Ovary (tissue), 9 donors: ENCODE results near the gene COL21A1. TPM values are rescaled to one million over a fixed set of nuclear protein-coding genes. Genes with fewer than 3 reads are reported as not detected.
A peak's percentile ranks its signal among the peaks of the same experiment; 100 is the strongest.

ENCODE experiments used
- DNase-seq, 5 donors: peaks; one replicate each; pipeline ENCODE4 v3.0.0-alpha.2; 2019 to 2020
- H3K27ac ChIP-seq, 2 donors: fragments of 200-600 bp; one replicate each; pipeline versions ENCODE4 v1.5.1 to v1.8.0; 2019 to 2022
- H3K27me3 ChIP-seq: fragments of 200-600 bp; one replicate; pipeline ENCODE4 v1.8.0; 2022
- H3K36me3 ChIP-seq: fragments of 200-600 bp; sonication (generic); one replicate; pipeline ENCODE4 v1.5.1; 2019
- H3K4me1 ChIP-seq: one replicate; pipeline ENCODE4 v1.8.1; 2013; ENCODE audit warnings: mild to moderate bottlenecking, moderate library complexity; ENCODE audit not compliant: insufficient read depth
- H3K4me3 ChIP-seq: fragments of 200-600 bp; sonication (generic); one replicate; pipeline ENCODE4 v1.5.1; 2017
- H3K9me3 ChIP-seq, 2 donors: fragments of 200-600 bp in 1 of 2; sonication (generic) in 1 of 2; one replicate each; pipeline versions ENCODE4 v1.5.1 to v1.8.1; 2013 to 2019; ENCODE audit warnings: mild to moderate bottlenecking in 1 of 2, moderate library complexity in 1 of 2
- EP300 ChIP-seq: sonication (generic); formaldehyde crosslinking; IDR thresholded peaks from one replicate; pipeline ENCODE4 v1.6.1; 2017; ENCODE audit warnings: antibody characterized with exemption
- POLR2A ChIP-seq: fragments of 450-650 bp; IDR thresholded peaks from one replicate; pipeline ENCODE4 v1.6.1; 2017; ENCODE audit warnings: antibody characterized with exemption, mild to moderate bottlenecking, moderate library complexity
- WGBS, 3 donors: extraction: QIAGEN DNeasy Blood & Tissue Kit in 1 of 3; methylation state at CpG; one replicate each; pipeline versions ENCODE4 v1.1.5 to v1.1.7; 2013 to 2017; 5-methylcytosine and 5-hydroxymethylcytosine counted together
- intact Hi-C, 4 donors: fragments of 100-400 bp; cut with DNase I; formaldehyde crosslinking; loops; one replicate each; pipeline versions ENCODE4 v1.11.0 to v1.15.1; 2022 to 2023
- polyA plus RNA-seq, 2 donors: library from polyadenylated mRNA; stranded (reverse); fragments of 200-250 nt in 1 of 2; fragments of 350-450 nt in 1 of 2; fragmentation: Illumina TruSeq in 1 of 2; extraction: RNeasy Lipid Tissue Mini Kit (QIAGEN cat#74804) in 1 of 2; gene quantifications; one replicate each; pipeline ENCODE4 v1.2.3, GENCODE V29; 2013 to 2014
- total RNA-seq, 7 donors: library from RNA; depleted of rRNA in 2 of 7; stranded (reverse); fragments of >200 nt in 2 of 7; fragmentation: NEBNext Ultra II Directional in 3 of 7; extraction: Animal tissue kit (Norgen Biotek cat#: 25700) in 3 of 7; gene quantifications; one replicate each; pipeline versions ENCODE4 v1.1.0 to v1.2.4, GENCODE V29; 2016 to 2023
- TF ChIP-seq, protein P1 (sequence below), 3 donors: fragments of 450-650 bp in 2 of 3; fragments of 200-600 bp in 1 of 3; IDR thresholded peaks; one replicate each; pipeline versions ENCODE4 v1.5.1 to v1.8.0; 2016 to 2022; ENCODE audit warnings: antibody characterized with exemption in 3 of 3, mild to moderate bottlenecking in 1 of 3
- donor health status: DM: no; HTN: no; CAD: no; lungs with moderate emphysema.
- donor health status: DM: no; HTN: no; CAD: no.
- donor health status: Bipolar disorder and iron deficiency.
- donor health status: DM: yes; HTN: yes; CAD: no.
- donor health status: DM: no; HTN: no; CAD: no.
- donor health status: DM: yes; HTN: yes; CAD: no.

Gene COL21A1
- total and polyA plus RNA-seq, 9 donors, result 2.5 to 15.7 (median 4.0) TPM

DNA sequence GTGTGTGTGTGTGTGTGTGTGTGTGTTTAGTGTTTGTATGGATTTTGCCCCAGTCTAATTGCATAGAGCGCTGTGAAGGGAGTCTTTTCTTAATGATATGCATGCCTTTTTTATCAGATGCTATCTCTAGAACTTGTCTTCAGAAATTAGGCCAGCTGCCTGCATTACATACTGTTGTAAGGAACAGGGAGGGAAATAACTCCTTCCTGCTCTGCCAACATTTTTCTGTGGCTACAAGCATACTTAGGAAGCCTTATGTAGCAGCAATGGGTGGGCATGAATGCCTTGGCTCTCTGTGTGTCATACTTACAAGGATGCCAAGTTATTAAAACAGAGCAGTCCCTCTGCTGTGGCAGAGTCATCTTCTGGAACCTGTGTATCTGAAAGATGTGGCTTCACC lies 8.0 kb upstream of the COL21A1 start:
- Histone ChIP-seq H3K4me1 (no peaks in the 10 kb centered on the region), H3K36me3 (no peaks in the 10 kb centered on the region), H3K27ac (no peak overlapping the region), H3K27me3 (no peaks in the 10 kb centered on the region), H3K9me3 (no peaks in the 10 kb centered on the region), H3K4me3 (no peak overlapping the region)
- intact Hi-C loops, result no loop called here
- DNase-seq, result no peak
- 82 to 93% (median 87%) methylated on average over 1 of the region's 1 CpG for WGBS, 3 donors
- TF ChIP-seq POLR2A (no peak), EP300 (no peak)
- TF ChIP-seq, protein P1, sequence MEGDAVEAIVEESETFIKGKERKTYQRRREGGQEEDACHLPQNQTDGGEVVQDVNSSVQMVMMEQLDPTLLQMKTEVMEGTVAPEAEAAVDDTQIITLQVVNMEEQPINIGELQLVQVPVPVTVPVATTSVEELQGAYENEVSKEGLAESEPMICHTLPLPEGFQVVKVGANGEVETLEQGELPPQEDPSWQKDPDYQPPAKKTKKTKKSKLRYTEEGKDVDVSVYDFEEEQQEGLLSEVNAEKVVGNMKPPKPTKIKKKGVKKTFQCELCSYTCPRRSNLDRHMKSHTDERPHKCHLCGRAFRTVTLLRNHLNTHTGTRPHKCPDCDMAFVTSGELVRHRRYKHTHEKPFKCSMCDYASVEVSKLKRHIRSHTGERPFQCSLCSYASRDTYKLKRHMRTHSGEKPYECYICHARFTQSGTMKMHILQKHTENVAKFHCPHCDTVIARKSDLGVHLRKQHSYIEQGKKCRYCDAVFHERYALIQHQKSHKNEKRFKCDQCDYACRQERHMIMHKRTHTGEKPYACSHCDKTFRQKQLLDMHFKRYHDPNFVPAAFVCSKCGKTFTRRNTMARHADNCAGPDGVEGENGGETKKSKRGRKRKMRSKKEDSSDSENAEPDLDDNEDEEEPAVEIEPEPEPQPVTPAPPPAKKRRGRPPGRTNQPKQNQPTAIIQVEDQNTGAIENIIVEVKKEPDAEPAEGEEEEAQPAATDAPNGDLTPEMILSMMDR (IDR thresholded peaks at IDR 0.05), result no peak

DNA sequence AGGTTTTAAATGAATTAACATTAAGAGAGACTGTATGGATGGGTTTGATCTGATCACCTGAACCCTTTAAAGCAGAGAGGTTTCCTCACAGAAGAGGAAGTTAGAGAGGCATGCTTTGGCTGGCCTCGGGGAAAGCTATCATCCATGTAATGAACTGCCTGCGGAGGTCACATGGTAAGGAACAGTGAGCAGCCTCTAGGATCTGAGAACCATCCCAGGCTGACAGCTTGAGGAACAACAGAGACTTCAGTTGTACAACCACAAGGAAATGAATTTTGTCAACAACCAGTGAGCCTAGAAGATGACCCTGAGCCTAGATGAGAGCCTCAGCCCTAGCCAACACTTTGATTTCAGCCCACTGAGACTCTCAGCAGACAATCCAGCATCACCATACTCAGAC lies 2.9 kb upstream of the COL21A1 start:
- Histone ChIP-seq H3K9me3 (no peaks in the 10 kb centered on the region), H3K4me3 (no peak overlapping the region), H3K4me1 (no peaks in the 10 kb centered on the region), H3K27me3 (no peaks in the 10 kb centered on the region), H3K27ac (no peak overlapping the region), H3K36me3 (no peaks in the 10 kb centered on the region)
- TF ChIP-seq EP300 (no peak), POLR2A (no peak)
- TF ChIP-seq, protein P1 (IDR thresholded peaks at IDR 0.05), result no peak
- WGBS, 3 donors, result 47 to 58% (median 48%) methylated on average over 2 of the region's 2 CpGs
- DNase-seq, result no peak
- intact Hi-C loops, result no loop called here

DNA sequence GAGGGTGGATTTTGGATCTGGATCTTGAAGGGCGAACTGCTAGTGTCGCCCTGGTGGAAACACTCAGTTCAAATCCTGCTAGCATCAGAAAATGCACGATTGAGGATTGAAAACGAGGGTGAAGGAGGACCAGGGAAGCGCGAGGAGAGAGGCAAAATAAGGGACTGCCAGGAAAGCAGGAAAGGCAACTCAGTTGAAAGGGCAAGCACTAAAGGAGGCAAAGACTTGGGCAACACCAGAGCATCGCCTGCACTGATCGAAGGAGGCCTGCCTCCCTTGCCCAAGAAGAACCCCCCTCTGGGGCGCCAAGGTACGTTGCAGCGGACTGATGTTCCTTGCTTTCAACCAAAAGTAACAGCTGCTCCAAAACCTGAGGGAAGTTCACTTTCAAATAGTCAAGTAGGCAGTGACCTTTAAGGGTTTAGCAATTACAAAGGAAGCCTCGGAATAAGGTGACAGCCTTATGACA lies 308 bp upstream of the COL21A1 start:
- H3K4me3 ChIP-seq, result peak overlapping the region; percentile 54
- 20 to 31% (median 28%) methylated on average over 12 of the region's 12 CpGs for WGBS, 3 donors
- H3K27ac ChIP-seq, result no peak overlapping the region
- intact Hi-C loops, result no loop called here
- no peaks in the 10 kb centered on the region for H3K9me3 ChIP-seq
- peak in 1 of 5 donors; percentile 9 for DNase-seq
- no peak for TF ChIP-seq POLR2A
- TF ChIP-seq, protein P1 (IDR thresholded peaks at IDR 0.05), result peak in 1 of 3 donors; percentile 19
- H3K27me3 ChIP-seq, result no peaks in the 10 kb centered on the region
- H3K4me1 ChIP-seq, result no peaks in the 10 kb centered on the region
- H3K36me3 ChIP-seq, result no peaks in the 10 kb centered on the region

DNA sequence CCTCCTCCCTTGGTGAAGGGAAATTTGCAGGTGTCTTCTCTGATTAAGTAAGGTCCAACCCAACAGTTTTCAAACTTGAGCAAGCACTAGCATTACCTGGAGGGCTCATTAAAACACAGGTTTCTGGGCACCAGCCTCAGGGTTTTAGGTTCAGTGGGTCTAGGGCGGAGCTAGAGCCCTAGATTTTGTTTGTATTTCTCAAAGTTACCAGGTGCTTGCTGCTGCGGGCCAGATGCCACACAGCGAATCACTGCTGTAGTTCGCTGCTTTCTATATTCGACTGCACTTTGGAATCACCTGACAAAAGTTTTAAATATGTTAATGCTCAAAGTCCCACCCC lies 869 bp downstream of the COL21A1 start:
- intact Hi-C loops, result no loop called here
- H3K9me3 ChIP-seq, result no peaks in the 10 kb centered on the region
- TF ChIP-seq EP300, result no peak
- no peak for TF ChIP-seq POLR2A
- TF ChIP-seq, protein P1 (IDR thresholded peaks at IDR 0.05), result no peak
- H3K4me3 ChIP-seq, result peak overlapping the region; percentile 54
- no peaks in the 10 kb centered on the region for H3K27me3 ChIP-seq
- no peaks in the 10 kb centered on the region for H3K36me3 ChIP-seq
- WGBS, 3 donors, result 36 to 49% (median 41%) methylated on average over 5 of the region's 5 CpGs
- peak in 1 of 5 donors; percentile 9 for DNase-seq
- H3K4me1 ChIP-seq, result no peaks in the 10 kb centered on the region
- H3K27ac ChIP-seq, result no peak overlapping the region
